ENCODE measurements around the gene GALNTL6.

GALNTL6 gene

DNA sequence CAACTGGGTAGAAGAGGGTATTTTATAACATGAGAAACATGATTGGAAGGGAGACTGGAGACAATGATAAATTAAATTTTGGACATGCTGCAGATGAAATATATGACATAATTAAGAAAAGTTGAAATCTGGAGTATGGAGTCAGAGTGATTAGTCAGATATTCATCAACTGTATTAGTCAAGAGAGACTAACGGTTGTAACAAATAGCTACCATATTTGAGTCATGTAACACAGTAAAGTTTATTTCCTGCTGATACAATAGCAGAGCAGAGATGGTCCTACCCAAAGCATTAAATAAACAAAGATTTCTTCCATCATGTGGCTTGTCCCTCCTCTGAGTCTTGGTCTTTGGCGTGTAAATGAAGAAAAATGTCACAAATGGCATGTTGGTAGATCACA, 321.3 kb downstream of the GALNTL6 start:
- DNase-seq: no peak

DNA sequence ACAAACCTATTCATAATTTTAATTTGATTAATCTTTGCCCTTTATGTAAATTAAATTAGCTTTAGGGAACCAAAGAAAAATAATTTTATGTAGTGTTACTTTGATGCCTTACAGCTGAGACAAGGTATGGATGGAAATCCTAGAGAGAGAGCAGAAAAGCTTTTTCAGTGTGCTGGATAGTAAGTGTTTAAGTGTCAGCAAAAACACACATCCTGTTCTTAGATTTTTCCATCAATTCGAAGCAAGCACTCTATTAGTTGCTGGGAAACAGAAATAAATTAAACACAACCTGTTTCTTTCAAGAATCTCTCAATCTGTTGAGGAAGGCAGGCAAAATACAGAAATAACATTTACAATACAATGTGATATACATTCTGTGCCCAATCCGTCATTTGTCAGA, 327.8 kb downstream of the GALNTL6 start:
- no peak for DNase-seq

DNA sequence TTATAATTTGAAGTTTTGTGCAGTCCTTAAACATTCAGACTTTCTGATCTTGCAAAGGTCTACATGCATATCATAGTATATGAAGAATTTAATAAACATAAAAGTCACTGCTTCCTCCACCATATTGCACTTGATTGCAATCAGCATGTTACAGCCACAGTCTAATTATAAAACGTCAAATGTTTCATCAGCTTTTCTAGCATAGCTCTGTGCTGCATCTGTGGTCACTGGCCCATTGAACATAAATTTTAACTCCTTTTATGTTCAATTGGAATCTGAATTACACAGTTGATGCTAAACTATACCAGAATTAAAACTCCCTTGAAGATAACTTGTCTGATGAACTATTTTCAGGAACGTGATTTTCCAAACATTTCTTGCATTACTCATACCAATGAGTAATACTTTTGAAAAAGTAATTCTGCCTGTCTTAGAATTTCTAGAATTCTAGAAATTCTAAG, 329.1 kb downstream of the GALNTL6 start:
- no peak for DNase-seq

DNA sequence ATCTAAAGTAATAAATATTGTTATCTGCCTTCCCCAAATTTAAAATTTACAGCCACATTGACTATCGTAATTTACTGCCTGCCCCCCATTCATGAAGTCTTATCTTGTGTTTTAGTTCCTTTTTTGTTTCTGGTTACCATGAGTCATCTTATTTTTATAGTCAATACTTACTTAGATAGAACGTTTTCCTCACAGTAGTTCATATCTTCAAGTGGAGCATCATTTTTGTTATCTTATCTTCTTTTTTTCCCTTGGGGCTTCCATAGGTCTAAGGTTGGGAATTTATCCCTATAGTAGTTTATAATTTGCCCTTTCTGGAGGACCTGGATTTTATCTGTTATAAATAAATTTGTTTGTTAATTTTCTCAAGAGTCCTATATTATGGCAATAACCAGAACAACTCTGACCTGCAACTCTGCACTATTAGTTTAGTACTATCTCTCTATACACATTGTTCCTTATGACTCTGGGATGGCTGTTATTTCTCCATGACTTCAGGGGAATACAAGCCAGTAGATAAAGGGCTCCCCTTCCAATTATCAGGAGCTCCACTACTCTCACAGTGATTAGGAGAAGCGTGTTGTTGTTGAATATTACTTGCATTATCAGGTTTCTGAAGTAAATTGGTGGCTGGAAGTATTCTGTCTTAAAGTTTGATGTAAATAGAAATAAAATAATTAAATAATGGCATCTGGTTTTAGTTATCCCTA, 330.6 kb downstream of the GALNTL6 start:
- DNase-seq: no peak

DNA sequence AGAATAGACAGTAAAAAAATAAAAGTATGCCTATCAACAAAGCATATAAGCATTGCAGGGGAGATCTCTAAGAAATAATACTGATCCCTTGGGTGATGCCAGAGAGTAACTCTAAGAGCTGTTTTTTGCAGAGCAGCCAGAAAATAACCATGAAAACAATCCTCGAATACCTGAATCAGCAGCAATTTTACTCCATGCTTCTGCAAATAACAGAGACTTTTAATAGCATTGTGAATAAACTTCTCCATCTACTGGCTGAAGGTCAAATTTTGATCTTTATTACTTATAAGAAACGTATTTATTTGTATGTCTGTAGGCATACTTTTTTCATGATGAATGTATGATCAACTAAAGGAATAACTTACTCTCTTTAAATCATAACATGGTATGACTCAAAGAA, 334.5 kb downstream of the GALNTL6 start:
- DNase-seq: no peak

DNA sequence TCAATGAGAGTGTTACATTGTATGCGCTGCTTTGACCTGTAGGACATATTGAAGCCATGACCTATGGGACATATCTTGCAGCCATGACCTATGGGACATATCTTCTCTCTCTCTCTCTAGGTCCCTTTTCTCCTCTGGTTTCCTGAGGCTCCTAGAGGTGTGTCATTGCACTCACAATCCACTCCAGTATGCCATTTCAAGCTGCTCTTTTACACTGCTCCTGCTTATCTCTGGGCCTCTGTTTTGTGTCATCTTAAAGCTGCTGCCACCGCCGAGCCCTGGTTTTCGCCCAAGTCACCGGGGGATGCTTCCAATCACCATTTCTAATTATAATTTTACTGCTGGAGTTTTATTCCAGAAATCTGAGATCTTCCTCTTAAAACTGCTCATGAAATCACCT, 336.1 kb downstream of the GALNTL6 start:
- no peak for DNase-seq

DNA sequence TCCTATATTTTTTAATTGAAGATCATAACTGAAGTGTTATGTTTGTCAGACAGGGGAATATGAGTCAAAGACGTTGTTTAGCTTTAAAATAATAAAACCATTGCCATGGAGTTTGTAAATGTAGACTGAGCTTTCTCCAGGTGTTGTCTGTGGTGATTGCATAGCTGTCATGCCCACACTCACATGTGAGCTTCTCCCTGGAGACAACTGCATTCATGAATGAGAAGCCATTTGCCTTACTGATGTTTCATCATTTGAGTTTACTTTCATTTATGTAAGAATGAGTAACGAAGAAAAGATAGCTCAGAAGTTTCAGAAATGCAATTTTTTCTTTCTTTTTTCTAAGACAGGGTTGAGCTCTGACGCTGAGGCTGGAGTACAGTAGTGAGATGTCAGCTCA, 339.1 kb downstream of the GALNTL6 start:
- no peak for DNase-seq

GRCh38 chr4:172153719-172154118, 340.5 kb downstream of the GALNTL6 start:
- no peak for DNase-seq

DNA sequence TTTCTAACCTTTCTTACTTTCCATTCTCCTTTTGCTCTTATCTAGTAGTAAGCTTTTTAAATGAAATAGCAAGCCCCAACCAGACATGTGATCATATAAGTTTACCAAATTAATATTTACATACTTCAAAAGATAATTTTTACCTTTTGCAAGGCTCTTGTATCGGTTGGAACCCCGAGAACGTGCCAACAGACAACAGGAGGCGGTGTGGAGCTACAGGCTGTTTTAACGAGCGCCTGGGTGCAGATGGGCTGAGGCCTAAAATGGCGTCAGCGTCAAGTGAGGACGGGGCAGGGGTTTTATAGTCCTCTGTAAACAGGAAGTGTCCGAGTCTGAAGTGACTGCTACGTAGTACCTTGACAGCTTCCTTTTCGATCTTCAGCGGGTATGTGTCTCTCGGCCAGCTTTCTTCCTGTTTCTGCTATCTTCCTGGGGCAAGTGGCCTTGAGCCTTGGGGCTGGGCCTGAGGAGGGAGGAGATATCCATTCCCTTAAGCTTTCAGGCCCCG, 342.7 kb downstream of the GALNTL6 start:
- no peak for DNase-seq

GRCh38 chr4:172157946-172158345, 344.7 kb downstream of the GALNTL6 start:
- no peak for DNase-seq

GRCh38 chr4:172163215-172163614, 350.0 kb downstream of the GALNTL6 start:
- no peak for DNase-seq

- DNase-seq: no peak
Measured at GRCh38 chr4:172168888-172169287, 355.7 kb downstream of the GALNTL6 start.

- DNase-seq: no peak
Measured at GRCh38 chr4:172169871-172170270, 356.7 kb downstream of the GALNTL6 start.

- no peak for DNase-seq
Measured at GRCh38 chr4:172173206-172173605, 360.0 kb downstream of the GALNTL6 start.

- DNase-seq: no peak
Measured at GRCh38 chr4:172177382-172177781, 364.2 kb downstream of the GALNTL6 start.

DNA sequence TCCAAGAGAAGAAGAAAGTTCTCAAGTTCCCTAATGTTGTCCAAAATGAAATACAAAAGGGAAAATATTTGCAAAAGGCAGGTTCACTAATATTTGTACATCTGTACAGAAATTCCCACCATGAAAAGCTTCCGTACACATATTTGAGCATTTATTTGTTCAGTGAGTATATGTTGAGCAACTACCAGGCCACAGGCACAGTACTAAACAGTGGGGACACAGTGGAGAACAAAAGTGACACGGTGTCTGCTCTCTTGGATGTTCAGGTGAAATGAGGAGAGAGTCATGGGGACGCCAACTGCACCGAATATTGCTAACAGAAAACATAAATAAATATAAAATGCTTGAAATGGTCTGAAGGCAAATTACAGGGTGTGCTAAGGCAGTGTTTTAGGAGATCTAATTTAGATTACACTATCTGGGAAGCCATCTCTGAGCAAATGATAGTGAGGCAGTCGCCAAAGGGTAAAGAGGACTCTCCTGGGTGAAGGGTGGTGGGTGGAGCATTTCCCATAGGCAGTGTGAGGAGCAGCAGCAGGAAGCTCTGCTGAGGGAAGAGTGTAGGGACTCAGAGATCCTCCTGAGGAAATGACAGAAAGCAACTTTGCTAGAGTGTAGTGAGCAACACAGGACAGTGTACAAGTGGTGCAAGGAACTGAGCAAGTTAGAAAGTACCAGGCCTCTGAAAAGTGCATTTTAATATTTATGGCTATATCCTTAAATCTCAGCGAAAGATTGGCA, 375.2 kb downstream of the GALNTL6 start:
- no peak for DNase-seq

GRCh38 chr4:172202480-172203076, 389.4 kb downstream of the GALNTL6 start:
- no peak for DNase-seq

- DNase-seq: no peak
Measured at GRCh38 chr4:172207258-172207657, 394.1 kb downstream of the GALNTL6 start.

- DNase-seq: no peak
Measured at GRCh38 chr4:172207886-172208285, 394.7 kb downstream of the GALNTL6 start.

DNA sequence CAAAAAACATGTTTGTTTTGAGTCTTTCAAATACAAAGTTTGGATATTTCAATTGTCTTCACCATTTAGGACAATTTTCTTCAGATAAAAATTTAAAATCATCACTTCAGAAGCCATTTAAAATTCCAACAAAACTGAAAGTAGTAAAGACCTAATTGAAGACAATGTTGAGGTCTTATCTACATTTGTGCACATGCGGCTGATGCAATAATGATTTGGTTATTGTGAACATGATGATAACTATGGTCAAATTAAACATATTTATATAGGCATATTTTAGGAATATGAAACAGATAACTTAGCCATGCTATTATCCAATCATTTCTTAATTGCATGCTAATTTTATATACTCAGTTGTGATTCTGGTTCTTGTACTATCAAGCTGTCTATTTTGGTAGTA, 407.5 kb downstream of the GALNTL6 start:
- no peak for DNase-seq

DNA sequence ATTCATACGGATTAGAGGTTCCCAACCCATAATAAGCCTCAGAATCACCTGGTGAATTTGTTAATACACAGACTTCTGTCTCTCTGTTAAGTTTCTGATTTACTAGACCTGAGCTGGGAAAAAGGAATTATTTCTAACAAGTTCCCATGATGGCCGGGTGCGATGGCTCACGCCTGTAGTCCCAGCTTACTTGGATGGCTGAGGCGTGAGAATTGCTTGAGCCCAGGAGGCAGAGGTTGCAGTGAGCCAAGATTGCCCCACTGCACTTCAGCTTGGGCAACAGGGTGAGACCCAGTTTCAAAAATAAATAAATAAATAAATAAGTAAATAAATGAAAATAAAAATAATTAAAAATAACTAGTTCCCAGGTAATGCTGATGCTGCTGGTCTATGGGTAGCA, 412.3 kb downstream of the GALNTL6 start:
- no peak for DNase-seq

DNA sequence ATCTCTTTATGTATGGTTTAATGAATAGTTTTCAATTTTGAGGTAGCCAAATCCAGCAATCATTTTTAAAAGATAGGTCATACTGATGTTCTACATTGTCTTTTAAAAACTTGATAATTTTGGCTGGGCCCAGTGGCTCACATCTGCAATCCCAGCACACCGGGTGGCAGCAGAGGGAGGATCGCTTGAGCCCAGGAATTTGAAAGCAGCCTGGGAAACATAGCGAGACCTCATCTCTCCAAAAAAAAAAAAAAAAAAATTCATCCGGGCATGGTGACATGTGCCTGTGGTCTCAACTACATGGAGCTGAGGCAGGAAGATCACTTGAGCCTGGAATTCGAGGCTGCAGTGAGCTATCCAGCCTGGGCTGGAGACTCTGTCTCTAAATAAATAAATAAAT, 419.8 kb downstream of the GALNTL6 start:
- DNase-seq: no peak

- DNase-seq: no peak
Measured at GRCh38 chr4:172243551-172243950, 430.3 kb downstream of the GALNTL6 start.

GRCh38 chr4:172245516-172245915, 432.3 kb downstream of the GALNTL6 start:
- no peak for DNase-seq

Data from NCI-H1048 (cell line).